Measurements from ENCODE around the gene TBCK. TPM values are rescaled to one million over a fixed set of nuclear protein-coding genes. Genes with fewer than 3 reads are reported as not detected.

TBCK gene
- polyA plus RNA-seq, 1 donor (not counting 4 experiments of a cell fraction or from before 2014, with no cell fraction given), result 19.3 TPM

GRCh38 chr4:106208481-106209460 lies 107.2 kb downstream of the TBCK start:
- FAIRE-seq (no peak), DNase-seq (ENCODE audit: low read depth, low spot score) (no peak)
- no peak overlapping the region for H3K9ac ChIP-seq (ENCODE audit: control insufficient read depth, extremely low read depth, insufficient read depth, low read length)
- H2AFZ ChIP-seq (ENCODE audit: control insufficient read depth, low read length), result no peak overlapping the region
- no peaks in the 10 kb centered on the region for H3K9me1 ChIP-seq (ENCODE audit: control insufficient read depth, extremely low read depth, insufficient read depth, low read length)
- H4K20me1 ChIP-seq (ENCODE audit: control insufficient read depth, extremely low read depth, insufficient read depth, low read length), result no peaks in the 10 kb centered on the region
- H3K4me1 ChIP-seq (ENCODE audit: control insufficient read depth, extremely low read depth, insufficient read depth, low read length), result no peaks in the 10 kb centered on the region
- TF ChIP-seq EZH2 (IDR thresholded peaks at IDR 0.05; ENCODE audit: low read length), result no peak
- TF ChIP-seq CTCF (optimal IDR thresholded peaks at IDR 0.05 in 1 of 3, IDR thresholded peaks at IDR 0.05 in 1 of 3, conservative IDR thresholded peaks at IDR 0.05 in 1 of 3; ENCODE audit: extremely low read depth in 1 of 3, insufficient read depth in 2 of 3, low read length in 3 of 3), result no peak
- H3K79me2 ChIP-seq (ENCODE audit: control insufficient read depth, insufficient read depth, low read length), result no peaks in the 10 kb centered on the region
- no peaks in the 10 kb centered on the region for H3K9me3 ChIP-seq (ENCODE audit: control insufficient read depth, low read depth, low read length)
- no peak overlapping the region for H3K27ac ChIP-seq (ENCODE audit: control insufficient read depth, insufficient read depth, low read length)
- no peak overlapping the region for H3K4me3 ChIP-seq (ENCODE audit: control insufficient read depth in 2 of 3, extremely low read depth in 1 of 3, insufficient read depth in 2 of 3, low read depth in 1 of 3, low read length in 3 of 3)
- H3K27me3 ChIP-seq (ENCODE audit: control insufficient read depth, extremely low read depth, insufficient read depth, low read length), result no peaks in the 10 kb centered on the region
- dilution Hi-C loops (cut with MboI; ENCODE audit: extremely low pct_ligation_motif_present, low sequenced_read_pairs), result no loop called here
- no peaks in the 10 kb centered on the region for H3K36me3 ChIP-seq (ENCODE audit: control insufficient read depth in 2 of 2, extremely low read depth in 1 of 2, insufficient read depth in 2 of 2, low read length in 2 of 2)
- no peak overlapping the region for H3K4me2 ChIP-seq (ENCODE audit: control insufficient read depth, extremely low read depth, insufficient read depth, low read depth, low read length)

GRCh38 chr4:106201373-106201772 lies 114.6 kb downstream of the TBCK start:
- Histone ChIP-seq H3K27ac (ENCODE audit: control insufficient read depth, insufficient read depth, low read length) (no peak overlapping the region), H4K20me1 (ENCODE audit: control insufficient read depth, extremely low read depth, insufficient read depth, low read length) (no peaks in the 10 kb centered on the region), H3K36me3 (ENCODE audit: control insufficient read depth in 2 of 2, extremely low read depth in 1 of 2, insufficient read depth in 2 of 2, low read length in 2 of 2) (no peaks in the 10 kb centered on the region), H3K79me2 (ENCODE audit: control insufficient read depth, insufficient read depth, low read length) (no peaks in the 10 kb centered on the region), H3K9me1 (ENCODE audit: control insufficient read depth, extremely low read depth, insufficient read depth, low read length) (no peaks in the 10 kb centered on the region), H3K27me3 (ENCODE audit: control insufficient read depth, extremely low read depth, insufficient read depth, low read length) (no peaks in the 10 kb centered on the region), H3K4me3 (ENCODE audit: control insufficient read depth in 2 of 3, extremely low read depth in 1 of 3, insufficient read depth in 2 of 3, low read depth in 1 of 3, low read length in 3 of 3) (no peak overlapping the region), H3K9ac (ENCODE audit: control insufficient read depth, extremely low read depth, insufficient read depth, low read length) (no peak overlapping the region), H2AFZ (ENCODE audit: control insufficient read depth, low read length) (no peak overlapping the region), H3K9me3 (ENCODE audit: control insufficient read depth, low read depth, low read length) (no peaks in the 10 kb centered on the region), H3K4me1 (ENCODE audit: control insufficient read depth, extremely low read depth, insufficient read depth, low read length) (no peaks in the 10 kb centered on the region), H3K4me2 (ENCODE audit: control insufficient read depth, extremely low read depth, insufficient read depth, low read depth, low read length) (no peak overlapping the region)
- no peak for DNase-seq (ENCODE audit: low read depth, low spot score)
- no peak for TF ChIP-seq EZH2 (IDR thresholded peaks at IDR 0.05; ENCODE audit: low read length)
- no peak for TF ChIP-seq CTCF (optimal IDR thresholded peaks at IDR 0.05 in 1 of 3, IDR thresholded peaks at IDR 0.05 in 1 of 3, conservative IDR thresholded peaks at IDR 0.05 in 1 of 3; ENCODE audit: extremely low read depth in 1 of 3, insufficient read depth in 2 of 3, low read length in 3 of 3)
- FAIRE-seq, result peak; percentile 43
- dilution Hi-C loops (cut with MboI; ENCODE audit: extremely low pct_ligation_motif_present, low sequenced_read_pairs), result no loop called here
